Hindlimb muscle (tissue), 1 donor: ENCODE data around the gene SLC25A21. TPM values are rescaled to one million over a fixed set of nuclear protein-coding genes. Genes with fewer than 3 reads are reported as not detected.
"Not testable (repeated sequence)": the region's sequence is repeated elsewhere in the genome, so short reads cannot be mapped to it uniquely, and the experiment has no call there.

Experiments used
- DNase-seq: peaks from one replicate; pipeline ENCODE4 v3.0.0-alpha.2; 2013
- polyA plus RNA-seq: library from polyadenylated mRNA; unstranded; fragments of 120-200 nt; gene quantifications from one replicate; pipeline ENCODE4 v1.2.1, GENCODE V29; 2013; ENCODE audit not compliant: insufficient read length

Gene SLC25A21
- polyA plus RNA-seq, 1 donor, result 1.5 TPM

DNA sequence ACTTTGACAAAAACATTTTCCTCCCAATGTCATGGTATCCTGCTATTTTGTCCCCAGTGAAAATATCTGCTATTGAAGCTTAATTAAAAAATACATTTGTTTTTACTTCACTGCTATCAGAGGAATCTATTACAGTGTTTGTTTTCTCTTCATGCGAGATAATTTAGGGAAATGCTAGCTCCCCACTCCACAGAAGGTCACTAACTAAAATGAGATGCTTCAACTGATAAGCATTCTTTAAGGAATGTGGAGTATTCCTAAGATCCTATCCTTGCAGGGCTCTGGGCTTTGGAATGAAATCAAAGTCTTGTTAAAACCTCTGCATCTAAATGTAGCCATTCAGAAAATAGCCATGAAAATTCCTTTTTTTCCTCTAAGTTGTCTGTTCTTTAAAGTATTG lies 471.3 kb downstream of the SLC25A21 start:
- DNase-seq, result no peak

- no peak for DNase-seq
These were observed 471.8 kb downstream of the SLC25A21 start for GRCh38 chr14:36700651-36701050.

- not testable (repeated sequence) for DNase-seq
These were observed 473.0 kb downstream of the SLC25A21 start for GRCh38 chr14:36699420-36699819.

DNA sequence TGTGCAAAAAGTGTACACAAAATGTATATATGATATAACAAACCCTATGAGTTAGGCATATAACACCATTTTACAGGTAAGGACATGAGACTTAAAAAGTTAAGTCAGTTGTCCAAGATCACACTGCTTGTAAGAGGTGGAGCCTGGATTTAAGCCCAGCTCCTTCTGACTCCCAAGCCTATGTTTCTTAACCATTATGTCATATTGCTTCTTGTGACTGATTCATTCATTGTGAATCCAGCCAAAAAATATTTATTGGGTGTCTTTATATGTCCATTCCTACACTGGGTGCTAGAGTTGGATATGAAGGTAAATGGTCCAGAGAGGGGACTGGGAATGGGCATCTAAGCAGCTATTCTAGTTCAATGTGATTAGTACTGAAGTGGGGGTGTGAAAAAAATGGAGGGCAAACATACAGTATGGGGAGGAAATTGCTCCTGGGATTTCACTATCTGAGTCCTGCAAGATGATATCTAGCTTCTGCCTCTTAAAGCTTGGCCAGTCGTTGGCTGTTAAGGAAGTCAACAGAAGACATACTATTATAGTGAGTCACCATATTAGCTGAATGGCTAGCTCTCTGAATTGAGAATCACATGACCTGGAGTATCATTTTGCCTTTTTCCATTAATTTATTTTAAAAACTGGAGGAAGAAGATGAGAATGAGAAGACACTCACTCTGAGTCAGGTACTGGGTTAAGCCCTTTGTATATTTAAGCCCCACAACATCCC lies 481.9 kb downstream of the SLC25A21 start:
- DNase-seq, result no peak

GRCh38 chr14:36684946-36685345 lies 487.5 kb downstream of the SLC25A21 start:
- DNase-seq, result no peak

- no peak for DNase-seq
These were observed 489.2 kb downstream of the SLC25A21 start for GRCh38 chr14:36683083-36683724.

DNA sequence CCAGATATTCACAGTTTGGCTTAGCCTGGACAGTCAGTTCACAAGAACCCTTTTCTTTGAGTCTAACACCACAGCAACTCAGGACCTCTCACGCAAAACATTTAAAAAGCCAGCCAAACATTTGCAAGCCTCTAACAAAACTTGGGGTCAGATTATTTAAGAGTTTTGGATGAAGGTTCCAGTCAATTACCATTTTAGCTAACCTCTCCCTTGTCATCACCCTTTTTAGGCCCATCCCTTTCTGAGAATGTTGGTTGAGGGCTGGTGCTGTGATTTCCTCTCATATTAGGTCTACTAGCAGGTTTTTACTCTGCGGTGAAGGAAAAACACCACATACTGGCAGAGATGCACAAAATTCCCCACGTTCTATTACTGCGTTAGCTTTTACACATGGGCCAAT lies 490.1 kb downstream of the SLC25A21 start:
- no peak for DNase-seq

DNA sequence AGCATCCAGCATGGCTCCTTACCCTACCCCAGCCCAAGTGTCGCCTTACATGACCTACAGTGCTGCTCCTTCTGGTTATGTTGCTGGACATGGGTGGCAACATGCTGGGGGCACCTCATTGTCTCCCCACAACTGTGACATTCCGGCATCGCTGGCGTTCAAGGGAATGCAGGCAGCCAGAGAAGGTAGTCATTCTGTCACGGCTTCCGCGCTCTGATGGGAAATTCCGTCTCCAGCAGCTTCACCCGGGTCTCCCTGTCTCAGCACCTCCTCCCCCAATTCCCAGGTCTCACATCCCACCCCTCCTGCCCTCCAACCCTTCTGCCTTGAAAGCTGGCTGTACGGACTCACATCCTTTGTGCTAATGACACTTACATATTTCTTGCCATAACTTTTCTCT lies 496.2 kb downstream of the SLC25A21 start:
- DNase-seq, result no peak

GRCh38 chr14:36675581-36675980 lies 496.8 kb downstream of the SLC25A21 start:
- DNase-seq, result no peak

DNA sequence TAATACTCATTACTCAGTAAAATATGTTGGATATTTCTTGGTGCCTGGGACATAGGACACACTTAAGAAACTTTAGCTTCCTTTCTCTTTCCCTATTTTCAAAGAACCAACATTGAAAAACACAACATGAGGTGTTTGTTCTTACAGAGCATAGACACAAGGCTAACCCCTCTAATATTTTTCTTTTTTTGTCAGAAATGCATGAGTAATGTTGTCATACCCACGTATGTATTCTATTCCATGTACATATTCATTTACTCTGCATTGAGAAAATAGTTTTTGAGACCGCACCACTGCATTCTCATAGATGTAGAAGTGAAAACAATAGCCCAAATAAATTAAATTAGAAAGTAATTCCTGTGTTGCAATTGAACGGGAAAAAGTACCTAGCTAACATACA lies 497.7 kb downstream of the SLC25A21 start:
- DNase-seq, result no peak

DNA sequence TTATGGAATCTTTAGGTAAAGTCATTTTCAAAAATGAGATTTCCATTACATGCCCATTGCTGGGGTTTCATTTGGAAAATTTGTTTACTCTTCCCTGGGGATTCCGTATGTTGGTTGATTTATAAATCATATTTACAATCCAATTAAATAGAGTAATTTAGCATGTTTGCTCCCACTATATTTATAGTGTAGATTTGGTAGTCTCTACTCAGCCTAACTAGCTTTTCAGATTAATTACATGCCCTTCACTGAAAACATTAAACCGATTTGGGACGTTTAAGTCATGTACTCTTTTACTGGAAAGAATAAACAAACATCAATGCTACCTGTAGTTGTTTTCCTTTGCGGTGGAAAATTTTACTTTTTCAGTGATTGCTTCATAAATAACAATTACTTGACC lies 500.3 kb downstream of the SLC25A21 start:
- DNase-seq, result no peak

DNA sequence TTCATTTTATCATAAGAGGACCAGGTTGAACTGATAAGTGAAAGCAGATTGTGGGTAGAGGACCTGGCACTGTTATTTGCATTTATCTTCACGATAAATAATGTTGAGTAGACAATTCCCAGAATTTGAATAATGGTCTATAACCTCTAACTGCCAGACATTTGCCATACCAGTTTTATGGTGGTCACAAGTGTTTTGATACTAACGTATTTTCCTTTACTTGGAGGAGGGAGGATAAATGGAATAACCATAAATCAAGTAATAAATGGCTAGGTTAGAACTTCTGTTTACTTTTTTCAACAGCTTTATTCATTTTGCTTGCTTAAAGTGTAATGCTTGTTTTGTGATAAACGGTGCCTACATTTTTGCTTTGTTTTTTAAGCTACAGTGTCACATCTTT lies 501.3 kb downstream of the SLC25A21 start:
- DNase-seq, result no peak

DNA sequence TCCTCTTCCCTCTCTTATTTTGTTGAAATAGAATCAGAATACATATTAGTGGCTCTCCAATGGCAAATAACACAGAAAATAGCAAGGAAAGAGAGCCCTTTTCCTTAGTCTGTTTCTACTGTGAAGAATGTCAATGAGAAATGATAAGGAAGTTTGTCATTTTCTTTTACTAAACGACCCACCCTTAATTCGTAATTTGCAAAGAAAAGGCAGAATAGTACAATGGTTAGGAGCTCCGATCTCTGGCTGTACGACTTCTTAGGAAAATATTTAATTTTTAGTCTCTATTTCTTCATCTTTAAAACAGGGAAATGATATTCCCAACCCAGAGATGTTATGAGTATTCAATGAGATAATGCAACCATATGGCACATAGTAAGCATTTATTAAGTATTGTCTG lies 504.7 kb downstream of the SLC25A21 start:
- DNase-seq, result no peak

- no peak for DNase-seq
These were observed 505.8 kb downstream of the SLC25A21 start for GRCh38 chr14:36666416-36667206.

DNA sequence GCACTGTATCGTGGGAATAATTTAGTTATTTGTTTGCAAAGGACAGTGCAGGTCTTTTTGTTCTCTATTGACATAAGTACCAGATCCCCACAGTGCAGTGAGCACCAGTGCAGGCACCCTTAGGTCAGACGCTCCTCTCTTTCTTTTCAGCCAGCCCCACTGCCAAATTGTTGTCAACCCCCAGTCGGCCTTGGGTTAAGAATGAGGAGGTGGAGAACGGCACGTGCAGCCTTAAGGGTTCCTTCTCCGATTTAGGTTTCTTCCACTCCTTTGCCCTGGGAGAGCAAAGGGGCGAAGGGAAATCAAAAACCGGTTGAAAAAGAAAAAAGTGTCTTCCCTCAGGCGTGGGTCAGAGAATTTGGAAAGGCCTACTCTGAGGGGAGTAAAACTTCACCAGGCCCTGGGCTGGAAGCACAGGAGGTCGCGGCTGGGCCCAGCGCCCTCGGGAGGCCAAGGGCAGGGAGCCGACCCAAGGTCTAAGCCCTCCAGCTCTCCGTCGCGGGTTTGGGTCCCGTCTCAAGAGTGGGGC lies 506.5 kb downstream of the SLC25A21 start:
- no peak for DNase-seq

GRCh38 chr14:36664322-36665193 lies 507.8 kb downstream of the SLC25A21 start:
- no peak for DNase-seq

GRCh38 chr14:36663404-36664321 lies 508.7 kb downstream of the SLC25A21 start:
- peak; percentile 63 for DNase-seq

- no peak for DNase-seq
These were observed 509.6 kb downstream of the SLC25A21 start for GRCh38 chr14:36662543-36663403.

DNA sequence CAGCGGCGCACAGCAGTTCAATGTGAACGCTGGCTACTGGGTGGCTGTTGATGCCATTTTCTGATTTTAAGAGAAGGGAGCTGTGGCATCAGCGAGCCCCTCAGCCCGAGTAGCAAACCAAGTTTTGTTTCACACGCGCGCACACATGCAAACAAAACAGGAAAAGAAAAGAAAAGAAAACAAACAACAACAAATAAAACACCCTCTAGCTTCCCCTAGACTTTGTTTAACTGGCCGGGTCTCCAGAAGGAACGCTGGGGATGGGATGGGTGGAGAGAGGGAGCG lies 510.2 kb downstream of the SLC25A21 start:
- no peak for DNase-seq

- DNase-seq, result peak; percentile 83
These were observed 510.7 kb downstream of the SLC25A21 start, which contains the start of gene PAX9 for GRCh38 chr14:36661506-36662257. TSS of gene PAX9 (plus strand) at chr14:36661860. CDS start at chr14:36662090, 230 bp downstream.
